Measurements from ENCODE around the gene SCGB1D4. TPM values are rescaled to one million over a fixed set of nuclear protein-coding genes. Genes with fewer than 3 reads are reported as not detected.

The SCGB1D4 gene
- total RNA-seq, 1 experiment from 2014 or later, result not detected

DNA sequence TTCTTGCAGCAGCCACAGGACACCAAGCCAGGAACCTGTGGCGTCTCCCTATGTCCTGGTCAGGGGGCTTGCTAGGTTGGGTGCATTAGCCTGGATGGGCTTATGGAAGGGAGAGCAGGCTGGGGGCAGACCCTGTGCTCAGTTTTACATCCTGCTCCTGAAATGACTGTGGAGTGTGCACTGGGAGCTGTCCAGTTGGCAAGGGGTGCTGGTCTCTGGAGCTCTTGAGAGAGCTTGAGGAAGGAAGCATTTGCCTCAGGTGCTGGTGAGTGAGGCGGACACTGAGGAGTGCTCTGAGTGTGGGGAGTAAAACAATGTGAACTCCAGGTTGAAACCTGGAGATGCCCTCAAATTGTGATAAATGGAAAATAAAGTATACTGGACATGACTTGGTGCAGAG is 3.4 kb downstream of the SCGB1D4 start:
- no peak overlapping the region for H3K4me3 ChIP-seq (replicated peaks in 1 of 2; ENCODE audit: low read depth in 1 of 2, low read length in 2 of 2)
- TF ChIP-seq ELF1 (IDR thresholded peaks at IDR 0.05; ENCODE audit: borderline replicate concordance, low read depth), result no peak
- TF ChIP-seq, protein P1, sequence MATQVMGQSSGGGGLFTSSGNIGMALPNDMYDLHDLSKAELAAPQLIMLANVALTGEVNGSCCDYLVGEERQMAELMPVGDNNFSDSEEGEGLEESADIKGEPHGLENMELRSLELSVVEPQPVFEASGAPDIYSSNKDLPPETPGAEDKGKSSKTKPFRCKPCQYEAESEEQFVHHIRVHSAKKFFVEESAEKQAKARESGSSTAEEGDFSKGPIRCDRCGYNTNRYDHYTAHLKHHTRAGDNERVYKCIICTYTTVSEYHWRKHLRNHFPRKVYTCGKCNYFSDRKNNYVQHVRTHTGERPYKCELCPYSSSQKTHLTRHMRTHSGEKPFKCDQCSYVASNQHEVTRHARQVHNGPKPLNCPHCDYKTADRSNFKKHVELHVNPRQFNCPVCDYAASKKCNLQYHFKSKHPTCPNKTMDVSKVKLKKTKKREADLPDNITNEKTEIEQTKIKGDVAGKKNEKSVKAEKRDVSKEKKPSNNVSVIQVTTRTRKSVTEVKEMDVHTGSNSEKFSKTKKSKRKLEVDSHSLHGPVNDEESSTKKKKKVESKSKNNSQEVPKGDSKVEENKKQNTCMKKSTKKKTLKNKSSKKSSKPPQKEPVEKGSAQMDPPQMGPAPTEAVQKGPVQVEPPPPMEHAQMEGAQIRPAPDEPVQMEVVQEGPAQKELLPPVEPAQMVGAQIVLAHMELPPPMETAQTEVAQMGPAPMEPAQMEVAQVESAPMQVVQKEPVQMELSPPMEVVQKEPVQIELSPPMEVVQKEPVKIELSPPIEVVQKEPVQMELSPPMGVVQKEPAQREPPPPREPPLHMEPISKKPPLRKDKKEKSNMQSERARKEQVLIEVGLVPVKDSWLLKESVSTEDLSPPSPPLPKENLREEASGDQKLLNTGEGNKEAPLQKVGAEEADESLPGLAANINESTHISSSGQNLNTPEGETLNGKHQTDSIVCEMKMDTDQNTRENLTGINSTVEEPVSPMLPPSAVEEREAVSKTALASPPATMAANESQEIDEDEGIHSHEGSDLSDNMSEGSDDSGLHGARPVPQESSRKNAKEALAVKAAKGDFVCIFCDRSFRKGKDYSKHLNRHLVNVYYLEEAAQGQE (IDR thresholded peaks at IDR 0.05; ENCODE audit: low read depth), result peak; percentile 76
- ATAC-seq, result no peak
- H3K79me2 ChIP-seq (ENCODE audit: insufficient read depth, low read length), result no peaks in the 10 kb centered on the region
- intact Hi-C loops (cut with micrococcal nuclease), result no loop called here
- H4K20me1 ChIP-seq (ENCODE audit: insufficient read depth), result no peaks in the 10 kb centered on the region
- no peak overlapping the region for H3K27ac ChIP-seq (ENCODE audit: low read depth, low read length)
- no peak overlapping the region for H2AFZ ChIP-seq (ENCODE audit: low read depth, low read length, poor library complexity, severe bottlenecking)
- BruUV-seq (replicated peaks), result no TSS peak
- peaks cover 35% of the 10 kb centered on the region; the same call in 1 of the 2 replicates for H3K27me3 ChIP-seq (ENCODE audit: insufficient read depth, low read length)
- H3K9me2 ChIP-seq (ENCODE audit: insufficient read depth), result no peaks in the 10 kb centered on the region
- H3K4me1 ChIP-seq (ENCODE audit: control insufficient read depth in 1 of 2, insufficient read depth in 2 of 2, low read length in 2 of 2), result no peaks in the 10 kb centered on the region
- no peaks in the 10 kb centered on the region for H3K9me3 ChIP-seq (ENCODE audit: control insufficient read depth in 1 of 2, insufficient read depth in 1 of 2, low read depth in 1 of 2, low read length in 2 of 2)
- no peak overlapping the region for H3K4me2 ChIP-seq (ENCODE audit: low read length)
- CTCF ChIA-PET, result no interaction called here
- no peak overlapping the region for H3K9ac ChIP-seq (ENCODE audit: low read length)
- no peak for DNase-seq (ENCODE audit: low read depth, low spot score)
- no peaks in the 10 kb centered on the region for H3K36me3 ChIP-seq (ENCODE audit: control insufficient read depth in 1 of 2, insufficient read depth in 2 of 2, low read length in 2 of 2)
- POLR2A ChIA-PET, result no interaction called here
- RAD21 ChIA-PET (ENCODE audit: low non-redundant PET in 1 of 2, low total read pairs in 2 of 2, uncharacterized antibody in 2 of 2, unreplicated experiment in 2 of 2), result no interaction called here

DNA sequence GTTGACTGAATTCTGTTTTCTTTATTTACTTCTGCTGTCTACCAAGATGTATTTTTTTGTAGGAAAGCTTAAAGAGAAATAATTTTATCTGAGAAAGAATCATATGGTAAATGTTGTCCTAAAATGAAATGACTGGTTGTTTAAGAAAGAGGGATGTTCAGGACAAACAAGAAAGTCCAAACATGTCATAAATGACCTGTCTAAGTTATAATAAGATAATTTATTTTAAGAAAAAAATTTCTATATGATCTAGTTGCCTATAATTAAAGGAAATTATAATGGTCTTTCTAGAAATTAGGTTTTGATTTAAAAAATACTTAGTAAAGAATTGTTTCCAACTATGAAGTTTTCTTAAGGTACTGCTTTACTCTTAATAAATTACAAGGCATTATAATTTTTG is 18.4 kb downstream of the SCGB1D4 start:
- BruUV-seq (replicated peaks), result no TSS peak
- CTCF ChIA-PET, result no interaction called here
- Histone ChIP-seq H3K4me3 (replicated peaks in 1 of 2; ENCODE audit: low read depth in 1 of 2, low read length in 2 of 2) (no peak overlapping the region), H2AFZ (ENCODE audit: low read depth, low read length, poor library complexity, severe bottlenecking) (no peak overlapping the region), H4K20me1 (ENCODE audit: insufficient read depth) (no peaks in the 10 kb centered on the region), H3K36me3 (ENCODE audit: control insufficient read depth in 1 of 2, insufficient read depth in 2 of 2, low read length in 2 of 2) (no peaks in the 10 kb centered on the region), H3K9me3 (ENCODE audit: control insufficient read depth in 1 of 2, insufficient read depth in 1 of 2, low read depth in 1 of 2, low read length in 2 of 2) (0 out of 4 replicates have a peak, but pooled peaks cover 0 to 3% of the 10 kb centered on the region in 2 experiments), H3K9me2 (ENCODE audit: insufficient read depth) (no peaks in the 10 kb centered on the region), H3K4me2 (ENCODE audit: low read length) (no peak overlapping the region), H3K9ac (ENCODE audit: low read length) (no peak overlapping the region), H3K4me1 (ENCODE audit: control insufficient read depth in 1 of 2, insufficient read depth in 2 of 2, low read length in 2 of 2) (no peaks in the 10 kb centered on the region), H3K27me3 (ENCODE audit: insufficient read depth, low read length) (no peaks in the 10 kb centered on the region), H3K27ac (ENCODE audit: low read depth, low read length) (no peak overlapping the region), H3K79me2 (ENCODE audit: insufficient read depth, low read length) (no peaks in the 10 kb centered on the region)
- RAD21 ChIA-PET (ENCODE audit: low non-redundant PET in 1 of 2, low total read pairs in 2 of 2, uncharacterized antibody in 2 of 2, unreplicated experiment in 2 of 2), result no interaction called here
- POLR2A ChIA-PET, result no interaction called here
- ATAC-seq (no peak), DNase-seq (ENCODE audit: low read depth, low spot score) (no peak)
- TF ChIP-seq YY1 (IDR thresholded peaks at IDR 0.05; ENCODE audit: extremely low read depth, insufficient replicate concordance, low read depth, low read length) (no peak), POLR2AphosphoS5 (IDR thresholded peaks at IDR 0.05; ENCODE audit: low read depth, low read length) (no peak), EGR1 (IDR thresholded peaks at IDR 0.05; ENCODE audit: low read depth) (no peak), ELF1 (IDR thresholded peaks at IDR 0.05; ENCODE audit: borderline replicate concordance, low read depth) (no peak), ZNF274 (IDR thresholded peaks at IDR 0.05; ENCODE audit: low read depth, low read length) (no peak), RAD21 (IDR thresholded peaks at IDR 0.05; ENCODE audit: low read depth) (no peak), ZFX (IDR thresholded peaks at IDR 0.05) (no peak), CEBPB (IDR thresholded peaks at IDR 0.05; ENCODE audit: low read depth) (no peak), CBX3 (IDR thresholded peaks at IDR 0.05; ENCODE audit: low read depth) (no peak), EZH2 (IDR thresholded peaks at IDR 0.05) (no peak), FOSL1 (IDR thresholded peaks at IDR 0.05; ENCODE audit: low read depth) (no peak)
- TF ChIP-seq, protein P2, sequence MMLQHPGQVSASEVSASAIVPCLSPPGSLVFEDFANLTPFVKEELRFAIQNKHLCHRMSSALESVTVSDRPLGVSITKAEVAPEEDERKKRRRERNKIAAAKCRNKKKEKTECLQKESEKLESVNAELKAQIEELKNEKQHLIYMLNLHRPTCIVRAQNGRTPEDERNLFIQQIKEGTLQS (IDR thresholded peaks at IDR 0.05), result no peak
- intact Hi-C loops (cut with micrococcal nuclease), result no loop called here

All from HCT116 (cell line).